Activated T-cell treated with anti-CD3 and anti-CD28 coated beads, Interleukin-2, amount 50 U/mL, for 24 hours (primary cell): ENCODE data around the gene ZNF609.
A peak's percentile ranks its signal among the peaks of the same experiment; 100 is the strongest.

ENCODE experiments used
- DNase-seq: peaks from one replicate; pipeline ENCODE4 v3.0.0-alpha.2; 2020
- H3K27ac Mint-ChIP-seq: 2 replicates; pipeline ENCODE4 v1.8.0; 2020; ENCODE audit warnings: mild to moderate bottlenecking, mixed read lengths
- H3K27me3 Mint-ChIP-seq: 2 replicates; pipeline ENCODE4 v1.8.0; 2020; ENCODE audit warnings: mixed read lengths
- H3K36me3 Mint-ChIP-seq: 2 replicates; pipeline ENCODE4 v1.8.0; 2020; ENCODE audit warnings: low read depth, mixed read lengths
- H3K4me1 Mint-ChIP-seq: 2 replicates; pipeline ENCODE4 v1.8.0; 2020; ENCODE audit warnings: low read depth, mixed read lengths
- H3K4me3 Mint-ChIP-seq: 2 replicates; pipeline ENCODE4 v1.8.0; 2020; ENCODE audit warnings: mild to moderate bottlenecking, moderate library complexity, mixed read lengths
- H3K9me3 Mint-ChIP-seq: 2 replicates; pipeline ENCODE4 v1.8.0; 2020; ENCODE audit warnings: mixed read lengths

Gene ZNF609

GRCh38 chr15:64447536-64448315 is 12.7 kb upstream of the ZNF609 start:
- Mint-ChIP-seq H3K27ac (peak overlapping the region; percentile 72), H3K9me3 (no peaks in the 10 kb centered on the region), H3K36me3 (peaks cover 44% of the 10 kb centered on the region), H3K4me3 (no peak overlapping the region), H3K27me3 (no peaks in the 10 kb centered on the region), H3K4me1 (peaks cover 53% of the 10 kb centered on the region)
- no peak for DNase-seq

GRCh38 chr15:64452988-64453688 is 7.2 kb upstream of the ZNF609 start:
- Mint-ChIP-seq H3K9me3 (no peaks in the 10 kb centered on the region), H3K4me1 (peaks cover 51% of the 10 kb centered on the region), H3K27me3 (no peaks in the 10 kb centered on the region), H3K27ac (no peak overlapping the region), H3K4me3 (no peak overlapping the region), H3K36me3 (peaks cover 34% of the 10 kb centered on the region)
- DNase-seq, result no peak

GRCh38 chr15:64453689-64454037 is 6.7 kb upstream of the ZNF609 start:
- H3K9me3 Mint-ChIP-seq, result no peaks in the 10 kb centered on the region
- H3K4me3 Mint-ChIP-seq, result no peak overlapping the region
- H3K4me1 Mint-ChIP-seq, result peaks cover 48% of the 10 kb centered on the region
- no peak overlapping the region for H3K27ac Mint-ChIP-seq
- no peak for DNase-seq
- H3K27me3 Mint-ChIP-seq, result no peaks in the 10 kb centered on the region
- peaks cover 29% of the 10 kb centered on the region for H3K36me3 Mint-ChIP-seq

GRCh38 chr15:64454282-64454681 is 6.1 kb upstream of the ZNF609 start:
- H3K27ac Mint-ChIP-seq, result peak overlapping the region; percentile 11
- peaks cover 25% of the 10 kb centered on the region for H3K36me3 Mint-ChIP-seq

GRCh38 chr15:64455961-64456371 is 4.4 kb upstream of the ZNF609 start:
- Mint-ChIP-seq H3K4me3 (no peak overlapping the region), H3K4me1 (peaks cover 53% of the 10 kb centered on the region), H3K27ac (peak overlapping the region; percentile 70), H3K27me3 (no peaks in the 10 kb centered on the region), H3K9me3 (no peaks in the 10 kb centered on the region), H3K36me3 (peaks cover 16% of the 10 kb centered on the region)
- DNase-seq, result no peak

More at GRCh38 chr15:64454282-64454681, 6.1 kb upstream of the ZNF609 start:
- Mint-ChIP-seq H3K27me3 (no peaks in the 10 kb centered on the region), H3K4me1 (peaks cover 51% of the 10 kb centered on the region), H3K9me3 (no peaks in the 10 kb centered on the region), H3K4me3 (no peak overlapping the region)
- no peak for DNase-seq

- no peak for DNase-seq
- no peaks in the 10 kb centered on the region for H3K27me3 Mint-ChIP-seq
- peaks cover 21% of the 10 kb centered on the region for H3K36me3 Mint-ChIP-seq
- no peak overlapping the region for H3K4me3 Mint-ChIP-seq
- H3K9me3 Mint-ChIP-seq, result no peaks in the 10 kb centered on the region
- H3K4me1 Mint-ChIP-seq, result peaks cover 56% of the 10 kb centered on the region
- peak overlapping the region; percentile 89 for H3K27ac Mint-ChIP-seq
These were observed 3.7 kb upstream of the ZNF609 start for GRCh38 chr15:64456634-64457108.

GRCh38 chr15:64459066-64459781 is 1.2 kb upstream of the ZNF609 start:
- Mint-ChIP-seq H3K9me3 (no peaks in the 10 kb centered on the region), H3K4me3 (peak overlapping the region; percentile 91), H3K4me1 (peaks cover 73% of the 10 kb centered on the region), H3K36me3 (peaks cover 38% of the 10 kb centered on the region), H3K27me3 (no peaks in the 10 kb centered on the region), H3K27ac (peak overlapping the region; percentile 97)
- DNase-seq, result no peak

GRCh38 chr15:64460724-64461720 is 644 bp downstream of the ZNF609 start:
- Mint-ChIP-seq H3K36me3 (peaks cover 35% of the 10 kb centered on the region), H3K27ac (peak overlapping the region; percentile 91), H3K4me3 (peak overlapping the region; percentile 83), H3K27me3 (no peaks in the 10 kb centered on the region), H3K4me1 (peaks cover 80% of the 10 kb centered on the region), H3K9me3 (no peaks in the 10 kb centered on the region)
- DNase-seq, result peak; percentile 66

GRCh38 chr15:64461721-64462162 is 1.4 kb downstream of the ZNF609 start:
- Mint-ChIP-seq H3K9me3 (no peaks in the 10 kb centered on the region), H3K4me1 (peaks cover 80% of the 10 kb centered on the region), H3K27me3 (no peaks in the 10 kb centered on the region), H3K36me3 (peaks cover 40% of the 10 kb centered on the region), H3K27ac (peak overlapping the region; percentile 91), H3K4me3 (peak overlapping the region; percentile 83)
- DNase-seq, result peak; percentile 46

GRCh38 chr15:64462492-64462891 is 2.1 kb downstream of the ZNF609 start:
- Mint-ChIP-seq H3K36me3 (peaks cover 46% of the 10 kb centered on the region), H3K9me3 (no peaks in the 10 kb centered on the region), H3K4me1 (peaks cover 80% of the 10 kb centered on the region), H3K27ac (peak overlapping the region; percentile 91), H3K4me3 (peak overlapping the region; percentile 83), H3K27me3 (no peaks in the 10 kb centered on the region)
- no peak for DNase-seq

- peaks cover 60% of the 10 kb centered on the region for H3K36me3 Mint-ChIP-seq
- DNase-seq, result no peak
- H3K27me3 Mint-ChIP-seq, result no peaks in the 10 kb centered on the region
- peaks cover 79% of the 10 kb centered on the region for H3K4me1 Mint-ChIP-seq
- peak overlapping the region; percentile 15 for H3K4me3 Mint-ChIP-seq
- peak overlapping the region; percentile 83 for H3K27ac Mint-ChIP-seq
- no peaks in the 10 kb centered on the region for H3K9me3 Mint-ChIP-seq
These were observed 4.1 kb downstream of the ZNF609 start for GRCh38 chr15:64464276-64465005.

- H3K36me3 Mint-ChIP-seq, result peaks cover 74% of the 10 kb centered on the region
- H3K4me3 Mint-ChIP-seq, result no peak overlapping the region
- peak overlapping the region; percentile 69 for H3K27ac Mint-ChIP-seq
- H3K27me3 Mint-ChIP-seq, result no peaks in the 10 kb centered on the region
- no peaks in the 10 kb centered on the region for H3K9me3 Mint-ChIP-seq
- peaks cover 73% of the 10 kb centered on the region for H3K4me1 Mint-ChIP-seq
- no peak for DNase-seq
These were observed 6.2 kb downstream of the ZNF609 start for GRCh38 chr15:64466408-64467141.

- no peaks in the 10 kb centered on the region for H3K27me3 Mint-ChIP-seq
- H3K9me3 Mint-ChIP-seq, result no peaks in the 10 kb centered on the region
- peaks cover 50% of the 10 kb centered on the region for H3K4me1 Mint-ChIP-seq
- no peak overlapping the region for H3K4me3 Mint-ChIP-seq
- peaks cover 60% of the 10 kb centered on the region for H3K36me3 Mint-ChIP-seq
- no peak for DNase-seq
- no peak overlapping the region for H3K27ac Mint-ChIP-seq
These were observed 11.8 kb downstream of the ZNF609 start for GRCh38 chr15:64472161-64472560.
